ENCODE measurements around the gene NTF3. TPM values are rescaled to one million over a fixed set of nuclear protein-coding genes. Genes with fewer than 3 reads are reported as not detected.

Gene NTF3
- total and polyA plus RNA-seq, 9 of the 15 experiments (the other 6 are each of a cell fraction or from before 2014, with no cell fraction given), result not detected

DNA sequence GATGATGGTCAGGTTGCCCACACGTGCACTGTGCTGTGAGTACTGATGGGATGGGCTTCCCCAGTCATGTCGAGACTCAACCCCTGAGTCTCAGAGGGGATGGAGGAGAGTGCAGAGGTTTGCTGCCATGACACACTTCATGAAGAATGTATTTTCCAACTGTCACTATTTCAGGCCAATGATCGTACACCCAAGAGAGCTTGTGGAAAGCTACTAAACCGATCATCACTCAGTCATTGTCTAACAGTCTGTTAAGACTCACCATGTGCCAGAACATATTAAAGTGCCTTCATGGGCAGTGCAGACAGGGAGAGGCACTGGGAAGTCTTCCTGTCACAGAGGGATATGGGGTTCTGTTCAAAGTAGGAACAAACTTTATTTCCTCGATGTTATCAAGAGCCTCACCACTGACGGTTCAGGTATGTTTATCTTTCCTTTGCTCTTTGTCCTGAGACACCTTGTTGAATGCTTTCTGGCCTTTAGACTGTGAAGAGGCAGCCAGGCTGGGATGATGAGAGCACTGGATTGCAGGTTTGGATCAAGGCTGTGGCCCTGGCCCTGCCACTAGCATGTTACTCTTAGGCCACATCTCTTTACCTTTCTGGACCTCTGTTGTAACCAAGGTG lies 41.6 kb upstream of the NTF3 start (continued):
- TF ChIP-seq, protein P1, sequence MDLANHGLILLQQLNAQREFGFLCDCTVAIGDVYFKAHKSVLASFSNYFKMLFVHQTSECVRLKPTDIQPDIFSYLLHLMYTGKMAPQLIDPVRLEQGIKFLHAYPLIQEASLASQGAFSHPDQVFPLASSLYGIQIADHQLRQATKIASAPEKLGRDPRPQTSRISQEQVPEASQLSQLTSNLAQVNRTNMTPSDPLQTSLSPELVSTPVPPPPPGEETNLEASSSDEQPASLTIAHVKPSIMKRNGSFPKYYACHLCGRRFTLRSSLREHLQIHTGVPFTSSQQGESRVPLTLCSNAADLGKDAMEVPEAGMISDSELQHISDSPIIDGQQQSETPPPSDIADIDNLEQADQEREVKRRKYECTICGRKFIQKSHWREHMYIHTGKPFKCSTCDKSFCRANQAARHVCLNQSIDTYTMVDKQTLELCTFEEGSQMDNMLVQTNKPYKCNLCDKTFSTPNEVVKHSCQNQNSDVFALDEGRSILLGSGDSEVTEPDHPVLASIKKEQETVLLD (IDR thresholded peaks at IDR 0.05), result no peak
- TF ChIP-seq ELF1 (tag; IDR thresholded peaks at IDR 0.05) (no peak), EZH2 (IDR thresholded peaks at IDR 0.05; ENCODE audit: borderline replicate concordance, low read depth, low read length) (no peak), COPS2 (conservative IDR thresholded peaks at IDR 0.05) (no peak), SMAD1 (IDR thresholded peaks at IDR 0.05; ENCODE audit: low read depth, low read length, partially characterized antibody) (no peak), HDAC6 (IDR thresholded peaks at IDR 0.05; ENCODE audit: low read depth, low read length) (no peak), ARID1B (IDR thresholded peaks at IDR 0.05) (no peak), DPF2 (IDR thresholded peaks at IDR 0.05) (no peak), NR2C1 (IDR thresholded peaks at IDR 0.05) (no peak), NR2C1 (tag; IDR thresholded peaks at IDR 0.05) (no peak), MYC (IDR thresholded peaks at IDR 0.05; ENCODE audit: low read depth, low read length) (no peak), MYC (CRISPR knock-in tag; IDR thresholded peaks at IDR 0.05; ENCODE audit: borderline replicate concordance, low read depth) (no peak)

DNA sequence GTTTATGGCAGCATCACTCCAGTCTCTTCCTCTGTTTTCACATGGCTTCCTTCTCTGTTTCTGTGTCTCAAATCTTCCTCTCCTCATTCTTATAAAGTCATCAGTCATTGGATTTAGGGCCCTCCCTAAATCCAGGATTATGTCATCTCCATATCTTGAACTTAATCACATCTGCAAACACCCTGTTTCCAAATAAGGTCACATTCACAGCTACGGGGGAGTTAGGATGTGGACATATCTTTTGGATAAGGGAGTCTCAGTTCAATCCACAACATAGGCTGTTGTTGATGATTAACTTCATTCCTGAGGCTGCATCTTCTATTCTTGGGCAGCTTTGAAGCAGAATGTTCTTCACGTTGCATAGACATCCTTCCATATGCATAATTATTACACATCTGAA lies 40.3 kb upstream of the NTF3 start:
- no peaks in the 10 kb centered on the region for H3K27me3 ChIP-seq (ENCODE audit: control insufficient read depth in 2 of 2, insufficient read depth in 2 of 2, low read length in 2 of 2)
- TF ChIP-seq MBD2 (IDR thresholded peaks at IDR 0.05; ENCODE audit: borderline replicate concordance, low read depth) (no peak), SRF (CRISPR knock-in tag; IDR thresholded peaks at IDR 0.05) (peak in 1 of 2 experiments; percentile 79; a peak in 2 of 4 replicates)
- H3K9ac ChIP-seq (ENCODE audit: insufficient read depth in 1 of 2, low read depth in 2 of 2, low read length in 2 of 2), result no peak overlapping the region
- H3K4me2 ChIP-seq (ENCODE audit: insufficient read depth, low read length), result no peak overlapping the region
- FAIRE-seq (no peak), ATAC-seq (no peak), DNase-seq (ENCODE audit: extremely low read depth in 1 of 4, low spot score in 3 of 4) (no peak)
- WGBS (ENCODE audit: insufficient coverage, low coverage, missing lambda C conversion rate), result 0% methylated on average over 2 of the region's 2 CpGs
- no peak overlapping the region for H3K4me3 ChIP-seq
- in situ Hi-C loops (cut with MboI) (no loop called here), intact Hi-C loops (cut with micrococcal nuclease) (no loop called here)
- H3K27ac ChIP-seq (ENCODE audit: extremely low read depth, low read depth, low read length), result no peak overlapping the region
- H3K9me3 ChIP-seq (replicated peaks; ENCODE audit: control insufficient read depth, insufficient read depth, low read depth, low read length), result no peaks in the 10 kb centered on the region
- H3K36me3 ChIP-seq (ENCODE audit: control insufficient read depth, insufficient read depth, low read length), result no peaks in the 10 kb centered on the region
- no peaks in the 10 kb centered on the region for H3K9me1 ChIP-seq (ENCODE audit: control insufficient read depth, insufficient read depth, low read length)
- no peaks in the 10 kb centered on the region for H3K79me2 ChIP-seq (ENCODE audit: control insufficient read depth, insufficient read depth, low read length)
- no peak overlapping the region for H2AFZ ChIP-seq (ENCODE audit: low read depth, low read length)
- BruUV-seq (replicated peaks), result no TSS peak
- no peaks in the 10 kb centered on the region for H3K4me1 ChIP-seq (replicated peaks in 1 of 2; ENCODE audit: control insufficient read depth in 2 of 2, insufficient read depth in 2 of 2, low read length in 2 of 2)
- POLR2A ChIA-PET, result no interaction called here
- CTCF ChIA-PET (ENCODE audit: low intra/inter-chr PET ratio), result no interaction called here
- no peaks in the 10 kb centered on the region for H4K20me1 ChIP-seq (replicated peaks; ENCODE audit: control insufficient read depth, insufficient read depth, low read length)

Data from K562 (cell line).